SKM-1 treated with dmso at 0.1 percent for 144 hours (cell line): ENCODE results near the gene EFNA3.

Experiments used
- DNase-seq: peaks from one replicate; lab custom pipeline; 2025; ENCODE audit not compliant: unreplicated experiment; lab: John Stamatoyannopoulos, UW

Gene EFNA3

GRCh38 chr1:155083052-155083541, 4.5 kb downstream of the EFNA3 start:
- DNase-seq, result no peak

- peak; percentile 60 for DNase-seq
Observed at GRCh38 chr1:155083865-155084721, 5.5 kb downstream of the EFNA3 start.

- DNase-seq, result peak; percentile 99
Observed at GRCh38 chr1:155084722-155085503, 6.3 kb downstream of the EFNA3 start.

- DNase-seq, result no peak
Observed at GRCh38 chr1:155085504-155086127, 7.0 kb downstream of the EFNA3 start.

GRCh38 chr1:155086128-155086741, 7.6 kb downstream of the EFNA3 start:
- DNase-seq, result peak; percentile 70

- no peak for DNase-seq
Observed at GRCh38 chr1:155086856-155087535, 8.4 kb downstream of the EFNA3 start.

GRCh38 chr1:155091071-155092051, 12.7 kb downstream of the EFNA3 start:
- peak; percentile 69 for DNase-seq

GRCh38 chr1:155092131-155092530, 13.5 kb downstream of the EFNA3 start:
- DNase-seq, result no peak

- DNase-seq, result no peak
Observed at GRCh38 chr1:155092641-155093040, 14.0 kb downstream of the EFNA3 start.

- peak; percentile 46 for DNase-seq
Observed at GRCh38 chr1:155093911-155094621, 15.4 kb downstream of the EFNA3 start.

- no peak for DNase-seq
Observed at GRCh38 chr1:155094622-155094948, 15.9 kb downstream of the EFNA3 start.

- DNase-seq, result no peak
Observed at GRCh38 chr1:155099331-155099730, 20.7 kb downstream of the EFNA3 start.

GRCh38 chr1:155103325-155103724, 24.7 kb downstream of the EFNA3 start:
- DNase-seq, result no peak

GRCh38 chr1:155104605-155105534, 26.2 kb downstream of the EFNA3 start:
- no peak for DNase-seq

- DNase-seq, result no peak
Observed at GRCh38 chr1:155105604-155106011, 27.0 kb downstream of the EFNA3 start.

GRCh38 chr1:155106862-155107261, 28.2 kb downstream of the EFNA3 start:
- no peak for DNase-seq

- no peak for DNase-seq
Observed at GRCh38 chr1:155107309-155108264, 28.9 kb downstream of the EFNA3 start.
